ENCODE measurements around the gene SLC6A11. TPM values are rescaled to one million over a fixed set of nuclear protein-coding genes. Genes with fewer than 3 reads are reported as not detected.

The SLC6A11 gene
- total and polyA plus RNA-seq, 2 donors (not counting 1 experiment from before 2014, with no cell fraction given): not detected

DNA sequence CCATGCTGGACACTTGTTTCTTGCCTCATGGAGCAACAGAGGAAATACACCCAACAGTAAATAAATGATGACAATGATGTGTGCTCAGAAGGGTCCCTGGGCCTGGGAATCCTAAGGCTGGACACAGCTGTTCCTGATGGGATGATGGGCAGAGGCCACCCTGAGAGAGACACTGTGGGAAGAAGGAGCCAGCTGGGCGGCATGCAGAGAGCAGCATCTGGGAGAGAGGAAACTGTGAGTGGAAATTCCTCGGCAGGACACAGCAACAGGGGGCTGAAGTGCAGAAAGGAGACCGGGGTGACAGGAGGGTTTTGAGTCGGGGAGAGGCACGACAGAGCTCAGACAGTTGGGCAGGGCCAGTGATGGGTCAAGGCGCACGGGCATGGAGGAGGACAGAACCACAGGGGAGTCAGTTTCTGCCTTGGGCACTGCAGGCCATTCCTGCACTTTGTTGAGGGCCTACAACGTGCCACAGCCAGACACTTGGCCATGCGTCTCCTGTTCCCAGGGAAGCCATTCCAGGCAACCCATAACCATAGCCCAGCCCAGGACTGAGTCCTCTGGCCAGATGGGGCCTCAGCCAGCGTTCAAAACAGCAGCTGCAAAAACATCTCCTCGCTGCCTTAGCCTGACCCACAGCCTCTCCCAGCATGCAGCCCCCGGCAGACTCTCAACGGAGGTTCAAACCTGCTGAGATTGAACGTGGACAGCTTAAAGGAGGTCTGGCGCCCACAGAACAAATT, 139.9 kb downstream of the SLC6A11 start:
- no peaks in the 10 kb centered on the region for H3K36me3 ChIP-seq (replicated peaks in 1 of 2; ENCODE audit: control extremely low read depth in 1 of 2, control insufficient read depth in 1 of 2, extremely low read depth in 1 of 2, insufficient read depth in 2 of 2, low read length in 1 of 2)
- H3K9me3 ChIP-seq (ENCODE audit: control extremely low read depth in 1 of 3, control insufficient read depth in 2 of 3, insufficient read depth in 1 of 3, low read length in 2 of 3): no peaks in the 10 kb centered on the region
- H3K4me2 ChIP-seq (replicated peaks; ENCODE audit: low read depth, low read length, poor library complexity, severe bottlenecking): no peak overlapping the region
- ChIA-PET POLR2A (no interaction called here), CTCF (no interaction called here)
- ATAC-seq (ENCODE audit: low read depth) (no peak), DNase-seq (no peak)
- H3K4me1 ChIP-seq (ENCODE audit: control insufficient read depth in 2 of 2, insufficient read depth in 2 of 2, low read length in 2 of 2): no peaks in the 10 kb centered on the region
- no peak overlapping the region for H3K9ac ChIP-seq (ENCODE audit: low read length)
- WGBS (ENCODE audit: insufficient coverage): 81% methylated on average over 13 of the region's 15 CpGs
- TF ChIP-seq, protein P1, sequence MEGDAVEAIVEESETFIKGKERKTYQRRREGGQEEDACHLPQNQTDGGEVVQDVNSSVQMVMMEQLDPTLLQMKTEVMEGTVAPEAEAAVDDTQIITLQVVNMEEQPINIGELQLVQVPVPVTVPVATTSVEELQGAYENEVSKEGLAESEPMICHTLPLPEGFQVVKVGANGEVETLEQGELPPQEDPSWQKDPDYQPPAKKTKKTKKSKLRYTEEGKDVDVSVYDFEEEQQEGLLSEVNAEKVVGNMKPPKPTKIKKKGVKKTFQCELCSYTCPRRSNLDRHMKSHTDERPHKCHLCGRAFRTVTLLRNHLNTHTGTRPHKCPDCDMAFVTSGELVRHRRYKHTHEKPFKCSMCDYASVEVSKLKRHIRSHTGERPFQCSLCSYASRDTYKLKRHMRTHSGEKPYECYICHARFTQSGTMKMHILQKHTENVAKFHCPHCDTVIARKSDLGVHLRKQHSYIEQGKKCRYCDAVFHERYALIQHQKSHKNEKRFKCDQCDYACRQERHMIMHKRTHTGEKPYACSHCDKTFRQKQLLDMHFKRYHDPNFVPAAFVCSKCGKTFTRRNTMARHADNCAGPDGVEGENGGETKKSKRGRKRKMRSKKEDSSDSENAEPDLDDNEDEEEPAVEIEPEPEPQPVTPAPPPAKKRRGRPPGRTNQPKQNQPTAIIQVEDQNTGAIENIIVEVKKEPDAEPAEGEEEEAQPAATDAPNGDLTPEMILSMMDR (IDR thresholded peaks at IDR 0.05): no peak
- no peak for TF ChIP-seq EZH2 (IDR thresholded peaks at IDR 0.05; ENCODE audit: borderline replicate concordance, insufficient read depth, low read depth, low read length, poor library complexity, severe bottlenecking)
- Mint-ChIP-seq H3K27me3 (peaks cover 16% of the 10 kb centered on the region), H3K4me1 (no peaks in the 10 kb centered on the region), H3K27ac (no peak overlapping the region), H3K4me3 (no peak overlapping the region), H3K9me3 (ENCODE audit: insufficient read depth) (no peaks in the 10 kb centered on the region)
- H3K79me2 ChIP-seq (ENCODE audit: control insufficient read depth, insufficient read depth, low read length): no peaks in the 10 kb centered on the region
- H2AFZ ChIP-seq (ENCODE audit: insufficient read depth, low read depth, low read length, poor library complexity, severe bottlenecking): no peak overlapping the region
- no peaks in the 10 kb centered on the region for H4K20me1 ChIP-seq (ENCODE audit: control insufficient read depth, insufficient read depth, low read length, poor library complexity, severe bottlenecking)
- no peak overlapping the region for H3K27ac ChIP-seq (ENCODE audit: low read length in 2 of 2)
- peaks cover 0 to 14% (median 0%) of the 10 kb centered on the region in 4 experiments for H3K27me3 ChIP-seq (replicated peaks in 1 of 4; ENCODE audit: control extremely low read depth in 1 of 4, control insufficient read depth in 3 of 4, insufficient read depth in 4 of 4, low read length in 3 of 4)
- intact Hi-C loops (cut with micrococcal nuclease): no loop called here
- no peak overlapping the region for H3K4me3 ChIP-seq (ENCODE audit: control extremely low read depth in 1 of 5, extremely low read depth in 1 of 5, insufficient read depth in 1 of 5, low read depth in 2 of 5, low read length in 4 of 5)

DNA sequence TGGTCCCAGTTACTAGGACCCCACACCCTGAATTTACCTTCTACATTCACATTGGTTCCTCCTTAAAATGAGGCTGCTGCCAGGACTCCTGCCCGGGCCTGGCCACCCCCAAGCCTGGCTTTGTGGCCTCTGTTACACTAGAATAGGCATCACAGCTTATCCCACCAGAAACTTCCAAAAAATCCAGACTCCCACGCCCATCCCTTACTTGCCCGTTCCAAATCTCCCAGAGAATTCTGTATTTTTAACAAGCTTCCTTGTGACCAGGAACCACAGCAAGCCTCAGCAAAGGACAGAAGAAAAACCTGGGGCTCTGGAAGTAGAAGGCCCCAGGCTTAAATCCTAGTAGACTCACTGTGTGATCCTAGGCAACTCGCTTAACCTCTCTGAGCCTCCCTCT, 140.5 kb downstream of the SLC6A11 start:
- H3K4me1 Mint-ChIP-seq: no peaks in the 10 kb centered on the region
- ChIA-PET POLR2A (no interaction called here), CTCF (no interaction called here)
- no peaks in the 10 kb centered on the region for H3K4me1 ChIP-seq (ENCODE audit: control insufficient read depth in 2 of 2, insufficient read depth in 2 of 2, low read length in 2 of 2)
- ATAC-seq (ENCODE audit: low read depth): no peak
- H2AFZ ChIP-seq (ENCODE audit: insufficient read depth, low read depth, low read length, poor library complexity, severe bottlenecking): no peak overlapping the region
- intact Hi-C loops (cut with micrococcal nuclease): no loop called here
- no peaks in the 10 kb centered on the region for H3K9me3 ChIP-seq (ENCODE audit: control extremely low read depth in 1 of 3, control insufficient read depth in 2 of 3, insufficient read depth in 1 of 3, low read length in 2 of 3)
- H3K4me3 Mint-ChIP-seq: no peak overlapping the region
- no peak overlapping the region for H3K4me2 ChIP-seq (replicated peaks; ENCODE audit: low read depth, low read length, poor library complexity, severe bottlenecking)
- no peaks in the 10 kb centered on the region for H3K79me2 ChIP-seq (ENCODE audit: control insufficient read depth, insufficient read depth, low read length)
- no peaks in the 10 kb centered on the region for H3K36me3 ChIP-seq (replicated peaks in 1 of 2; ENCODE audit: control extremely low read depth in 1 of 2, control insufficient read depth in 1 of 2, extremely low read depth in 1 of 2, insufficient read depth in 2 of 2, low read length in 1 of 2)
- peaks cover 0 to 14% (median 0%) of the 10 kb centered on the region in 4 experiments for H3K27me3 ChIP-seq (replicated peaks in 1 of 4; ENCODE audit: control extremely low read depth in 1 of 4, control insufficient read depth in 3 of 4, insufficient read depth in 4 of 4, low read length in 3 of 4)
- H3K9me3 Mint-ChIP-seq (ENCODE audit: insufficient read depth): no peaks in the 10 kb centered on the region
- no peak for TF ChIP-seq EZH2 (IDR thresholded peaks at IDR 0.05; ENCODE audit: borderline replicate concordance, insufficient read depth, low read depth, low read length, poor library complexity, severe bottlenecking)
- TF ChIP-seq, protein P1 (IDR thresholded peaks at IDR 0.05): no peak
- no peaks in the 10 kb centered on the region for H4K20me1 ChIP-seq (ENCODE audit: control insufficient read depth, insufficient read depth, low read length, poor library complexity, severe bottlenecking)
- no peak overlapping the region for H3K9ac ChIP-seq (ENCODE audit: low read length)
- DNase-seq: no peak
- H3K27me3 Mint-ChIP-seq: peaks cover 14% of the 10 kb centered on the region
- no peak overlapping the region for H3K27ac Mint-ChIP-seq
- H3K4me3 ChIP-seq (ENCODE audit: control extremely low read depth in 1 of 5, extremely low read depth in 1 of 5, insufficient read depth in 1 of 5, low read depth in 2 of 5, low read length in 4 of 5): no peak overlapping the region
- WGBS (ENCODE audit: insufficient coverage): 79% methylated on average over 4 of the region's 4 CpGs
- no peak overlapping the region for H3K27ac ChIP-seq (ENCODE audit: low read length in 2 of 2)

Measured in B cell (primary cell).